GM20431 (cell line): ENCODE data around the gene TPK1.

Source experiments
- in situ Hi-C: fragments of 300-500 bp; cut with MseI, MboI; formaldehyde crosslinking; loops from one replicate; pipeline ENCODE4 v1.15.0; 2020; ENCODE audit warnings: low sequenced_read_pairs; ENCODE audit not compliant: unreplicated experiment

TPK1 gene

GRCh38 chr7:144500225-144500624 is 335.6 kb downstream of the TPK1 start:
- in situ Hi-C loops, result no loop called here

GRCh38 chr7:144497282-144497681 is 338.6 kb downstream of the TPK1 start:
- in situ Hi-C loops, result no loop called here

- in situ Hi-C loops, result no loop called here
These were observed 341.5 kb downstream of the TPK1 start for GRCh38 chr7:144494355-144494754.

- in situ Hi-C loops, result no loop called here
These were observed 346.3 kb downstream of the TPK1 start for GRCh38 chr7:144489504-144489903.

- in situ Hi-C loops, result no loop called here
These were observed 346.9 kb downstream of the TPK1 start for GRCh38 chr7:144488977-144489376.

GRCh38 chr7:144487901-144488300 is 348.0 kb downstream of the TPK1 start:
- in situ Hi-C loops, result no loop called here

- in situ Hi-C loops, result no loop called here
These were observed 351.4 kb downstream of the TPK1 start for GRCh38 chr7:144484445-144484844.

GRCh38 chr7:144483189-144483588 is 352.7 kb downstream of the TPK1 start:
- in situ Hi-C loops, result no loop called here

GRCh38 chr7:144481833-144482232 is 354.0 kb downstream of the TPK1 start:
- in situ Hi-C loops, result no loop called here

- in situ Hi-C loops, result no loop called here
These were observed 358.5 kb downstream of the TPK1 start for GRCh38 chr7:144477348-144477747.

- in situ Hi-C loops, result no loop called here
These were observed 360.8 kb downstream of the TPK1 start for GRCh38 chr7:144474800-144475615.

GRCh38 chr7:144474363-144474762 is 361.5 kb downstream of the TPK1 start:
- in situ Hi-C loops, result no loop called here

- in situ Hi-C loops, result no loop called here
These were observed 361.9 kb downstream of the TPK1 start for GRCh38 chr7:144473908-144474307.

GRCh38 chr7:144470078-144470477 is 365.8 kb downstream of the TPK1 start:
- in situ Hi-C loops, result no loop called here

GRCh38 chr7:144468990-144469732 is 366.7 kb downstream of the TPK1 start:
- in situ Hi-C loops, result no loop called here

- in situ Hi-C loops, result no loop called here
These were observed 376.2 kb downstream of the TPK1 start for GRCh38 chr7:144459635-144460034.

- in situ Hi-C loops, result no loop called here
These were observed 380.8 kb downstream of the TPK1 start for GRCh38 chr7:144455040-144455404.

- in situ Hi-C loops, result no loop called here
These were observed 381.4 kb downstream of the TPK1 start for GRCh38 chr7:144454256-144455039.

GRCh38 chr7:144452064-144452463 is 383.8 kb downstream of the TPK1 start:
- in situ Hi-C loops, result no loop called here

- in situ Hi-C loops, result no loop called here
These were observed 390.3 kb downstream of the TPK1 start for GRCh38 chr7:144445590-144445989.

- in situ Hi-C loops, result no loop called here
These were observed 396.1 kb downstream of the TPK1 start for GRCh38 chr7:144439717-144440205.
